ENCODE results near the gene NAPSA. TPM values are rescaled to one million over a fixed set of nuclear protein-coding genes. Genes with fewer than 3 reads are reported as not detected.

Gene NAPSA
- total and polyA plus RNA-seq, 9 of the 15 experiments (the other 6 are each of a cell fraction or from before 2014, with no cell fraction given) = 0.25 to 1.9 (median 0.69) TPM

- TF ChIP-seq UBTF (IDR thresholded peaks at IDR 0.05; ENCODE audit: borderline replicate concordance in 1 of 2, low read depth in 2 of 2, low read length in 2 of 2) = 0 out of 4 replicates have a peak, but pooled peaks of 1 of the 2 experiments have one; percentile 39
- no peak for TF ChIP-seq COPS2 (conservative IDR thresholded peaks at IDR 0.05)
- TF ChIP-seq ZFPM2 (CRISPR knock-in tag; IDR thresholded peaks at IDR 0.05) = no peak
- TF ChIP-seq E2F8 (IDR thresholded peaks at IDR 0.05; ENCODE audit: low read depth, partially characterized antibody) = peak; percentile 47
- no peak for TF ChIP-seq RCOR1 (IDR thresholded peaks at IDR 0.05; ENCODE audit: borderline replicate concordance in 1 of 2, low read depth in 2 of 2, low read length in 2 of 2)
- TF ChIP-seq PRPF4 (IDR thresholded peaks at IDR 0.05; ENCODE audit: insufficient read depth, low read depth, low read length, poor library complexity, severe bottlenecking) = no peak
- no peak for TF ChIP-seq RFX7 (CRISPR knock-in tag; IDR thresholded peaks at IDR 0.05)
- TF ChIP-seq NFXL1 (CRISPR knock-in tag; IDR thresholded peaks at IDR 0.05) = no peak
- no peak for TF ChIP-seq ZNF507 (tag; conservative IDR thresholded peaks at IDR 0.05)
- no peak for TF ChIP-seq BHLHE40 (IDR thresholded peaks at IDR 0.05; ENCODE audit: low read length)
- TF ChIP-seq KDM5B (IDR thresholded peaks at IDR 0.05; ENCODE audit: insufficient replicate concordance, low read depth, low read length) = no peak
- no peak for TF ChIP-seq RBM14 (IDR thresholded peaks at IDR 0.05; ENCODE audit: borderline replicate concordance, insufficient read depth, low read depth, low read length)
- TF ChIP-seq FOXA3 (CRISPR knock-in tag; conservative IDR thresholded peaks at IDR 0.05 in 1 of 2, IDR thresholded peaks at IDR 0.05 in 1 of 2) = no peak
Observed at GRCh38 chr19:50315773-50316448, 49.5 kb downstream of the NAPSA start (continued).

All from K562 (cell line).